Panc1 (cell line): Measurements from ENCODE around the gene CIB4. TPM values are rescaled to one million over a fixed set of nuclear protein-coding genes. Genes with fewer than 3 reads are reported as not detected.

Source experiments
- ATAC-seq: fragments of 200-7000 bp; cut with Tn5 transposase; 2 replicates; pipeline ENCODE4 v1.9.1; 2020; ENCODE audit warnings: mild to moderate bottlenecking, moderate library complexity
- BruUV-seq: library from RNA; stranded (reverse); fragments of 400-500 nt; replicated peaks from 2 replicates; lab custom pipeline; 2021; lab: Mats Ljungman, UMichigan
- CTCF ChIA-PET: fragments of 300-600 bp; sonication (Branson Sonifier 250); formaldehyde crosslinking; loops from one replicate; lab custom pipeline; 2022; ENCODE audit warnings: antibody characterized with exemption; lab: Charles Lee
- POLR2A ChIA-PET: fragments of 300-600 bp; sonication (Branson Sonifier 250); formaldehyde crosslinking; loops from one replicate; lab custom pipeline; 2022; ENCODE audit warnings: antibody characterized with exemption; lab: Charles Lee
- DNase-seq: peaks from one replicate; pipeline ENCODE4 v3.0.0-alpha.2; 2010; ENCODE audit warnings: low read depth, low spot score
- H3K27ac ChIP-seq: 2 replicates; pipeline ENCODE4 v1.5.1; 2011; ENCODE audit warnings: mild to moderate bottlenecking, low read length, inconsistent platforms
- H3K27me3 ChIP-seq: fragments of 200-500 bp; sonication (Bioruptor generic); 2 replicates; pipeline ENCODE4 v1.6.0; 2014; ENCODE audit warnings: low read length, inconsistent platforms; ENCODE audit not compliant: control insufficient read depth, insufficient read depth
- H3K36me3 ChIP-seq: fragments of 200-500 bp; sonication (Bioruptor generic); 2 replicates; pipeline ENCODE4 v1.5.1; 2014; ENCODE audit warnings: inconsistent platforms, mild to moderate bottlenecking, low read length, moderate library complexity; ENCODE audit not compliant: control insufficient read depth, insufficient read depth
- H3K4me1 ChIP-seq: 2 replicates; pipeline ENCODE4 v1.5.1; 2011; ENCODE audit warnings: inconsistent platforms, mild to moderate bottlenecking, low read length, moderate library complexity; ENCODE audit not compliant: control insufficient read depth, insufficient read depth
- H3K4me3 ChIP-seq, 2 experiments: 2 replicates each; pipeline ENCODE4 v1.5.1; 2011 to 2012; ENCODE audit warnings: low read depth in 2 of 2, low read length in 2 of 2, mild to moderate bottlenecking in 2 of 2, inconsistent platforms in 1 of 2, moderate library complexity in 1 of 2
- H3K9me3 ChIP-seq: fragments of 200-500 bp; sonication (Bioruptor generic); 2 replicates; pipeline ENCODE4 v1.5.1; 2014; ENCODE audit warnings: low read depth, mild to moderate bottlenecking, inconsistent platforms, low read length, moderate library complexity; ENCODE audit not compliant: control insufficient read depth, insufficient read depth
- POLR2AphosphoS5 ChIP-seq: IDR thresholded peaks from 2 replicates; pipeline ENCODE4 v1.6.1; 2012; ENCODE audit warnings: mild to moderate bottlenecking, low read depth, low read length, moderate library complexity
- SIN3A ChIP-seq: IDR thresholded peaks from 2 replicates; pipeline ENCODE4 v1.6.1; 2012; ENCODE audit warnings: low read depth, mild to moderate bottlenecking, low read length, moderate library complexity, borderline replicate concordance; ENCODE audit not compliant: insufficient read depth
- TCF7L2 ChIP-seq: IDR thresholded peaks from 2 replicates; pipeline ENCODE4 v1.6.1; 2011; ENCODE audit warnings: mild to moderate bottlenecking, low read depth, low read length, inconsistent platforms
- in situ Hi-C: cut with HindIII; loops from 2 replicates; pipeline ENCODE4 v1.10.0; 2016; ENCODE audit warnings: low sequenced_read_pairs, low pct_unique_long_range_greater_than_20kb
- intact Hi-C: fragments of 100-400 bp; cut with micrococcal nuclease; formaldehyde crosslinking; loops from one replicate; pipeline ENCODE4 v1.10.0; 2022; ENCODE audit not compliant: unreplicated experiment
- total RNA-seq: library from RNA; stranded (reverse); gene quantifications from one replicate; pipeline ENCODE4 v1.2.1, GENCODE V29; 2021; ENCODE audit not compliant: unreplicated experiment
- TF ChIP-seq, protein P1 (sequence below): fragments of 450-650 bp; IDR thresholded peaks from 2 replicates; pipeline ENCODE4 v1.5.1; 2017; ENCODE audit warnings: mild to moderate bottlenecking
- TF ChIP-seq, protein P2 (sequence below), 2 experiments: IDR thresholded peaks; 2 replicates each; pipeline ENCODE4 v1.6.1; 2011 to 2012; ENCODE audit warnings: low read depth in 2 of 2, control low read depth in 1 of 2, low read length in 1 of 2, mild to moderate bottlenecking in 1 of 2, moderate library complexity in 1 of 2; ENCODE audit not compliant: insufficient read depth in 1 of 2

Gene CIB4
- total RNA-seq, 1 experiment from 2014 or later = 0.33 TPM

DNA sequence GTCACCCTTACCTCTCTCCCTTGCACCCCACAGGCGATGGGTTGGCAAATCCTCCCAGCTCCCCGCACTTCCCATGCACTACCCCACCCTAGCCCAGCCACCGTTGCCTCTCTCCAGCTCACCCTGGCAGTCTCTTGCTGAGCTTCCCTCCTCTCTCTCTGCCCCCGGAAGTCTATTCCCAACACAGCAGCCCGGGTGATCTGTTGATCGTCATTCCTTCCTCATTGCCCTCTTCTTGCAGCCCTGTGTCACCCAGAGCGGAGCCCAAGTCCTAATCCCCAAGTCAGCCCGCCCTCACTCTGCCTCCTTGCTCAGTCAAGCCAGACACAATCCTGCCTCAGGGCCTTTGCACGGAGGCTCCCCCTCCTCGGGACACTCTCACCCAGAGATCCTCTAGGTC is 55.2 kb downstream of the CIB4 start:
- ChIA-PET POLR2A (no interaction called here), CTCF (no interaction called here)
- in situ Hi-C loops = no loop called here
- H3K9me3 ChIP-seq = no peaks in the 10 kb centered on the region
- ATAC-seq = no peak
- no peak overlapping the region for H3K4me3 ChIP-seq
- no peaks in the 10 kb centered on the region for H3K4me1 ChIP-seq
- H3K27me3 ChIP-seq = peaks cover 16% of the 10 kb centered on the region
- DNase-seq = no peak
- no peak overlapping the region for H3K27ac ChIP-seq
- TF ChIP-seq, protein P1, sequence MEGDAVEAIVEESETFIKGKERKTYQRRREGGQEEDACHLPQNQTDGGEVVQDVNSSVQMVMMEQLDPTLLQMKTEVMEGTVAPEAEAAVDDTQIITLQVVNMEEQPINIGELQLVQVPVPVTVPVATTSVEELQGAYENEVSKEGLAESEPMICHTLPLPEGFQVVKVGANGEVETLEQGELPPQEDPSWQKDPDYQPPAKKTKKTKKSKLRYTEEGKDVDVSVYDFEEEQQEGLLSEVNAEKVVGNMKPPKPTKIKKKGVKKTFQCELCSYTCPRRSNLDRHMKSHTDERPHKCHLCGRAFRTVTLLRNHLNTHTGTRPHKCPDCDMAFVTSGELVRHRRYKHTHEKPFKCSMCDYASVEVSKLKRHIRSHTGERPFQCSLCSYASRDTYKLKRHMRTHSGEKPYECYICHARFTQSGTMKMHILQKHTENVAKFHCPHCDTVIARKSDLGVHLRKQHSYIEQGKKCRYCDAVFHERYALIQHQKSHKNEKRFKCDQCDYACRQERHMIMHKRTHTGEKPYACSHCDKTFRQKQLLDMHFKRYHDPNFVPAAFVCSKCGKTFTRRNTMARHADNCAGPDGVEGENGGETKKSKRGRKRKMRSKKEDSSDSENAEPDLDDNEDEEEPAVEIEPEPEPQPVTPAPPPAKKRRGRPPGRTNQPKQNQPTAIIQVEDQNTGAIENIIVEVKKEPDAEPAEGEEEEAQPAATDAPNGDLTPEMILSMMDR = no peak
- no peak for TF ChIP-seq POLR2AphosphoS5
- TF ChIP-seq, protein P2, sequence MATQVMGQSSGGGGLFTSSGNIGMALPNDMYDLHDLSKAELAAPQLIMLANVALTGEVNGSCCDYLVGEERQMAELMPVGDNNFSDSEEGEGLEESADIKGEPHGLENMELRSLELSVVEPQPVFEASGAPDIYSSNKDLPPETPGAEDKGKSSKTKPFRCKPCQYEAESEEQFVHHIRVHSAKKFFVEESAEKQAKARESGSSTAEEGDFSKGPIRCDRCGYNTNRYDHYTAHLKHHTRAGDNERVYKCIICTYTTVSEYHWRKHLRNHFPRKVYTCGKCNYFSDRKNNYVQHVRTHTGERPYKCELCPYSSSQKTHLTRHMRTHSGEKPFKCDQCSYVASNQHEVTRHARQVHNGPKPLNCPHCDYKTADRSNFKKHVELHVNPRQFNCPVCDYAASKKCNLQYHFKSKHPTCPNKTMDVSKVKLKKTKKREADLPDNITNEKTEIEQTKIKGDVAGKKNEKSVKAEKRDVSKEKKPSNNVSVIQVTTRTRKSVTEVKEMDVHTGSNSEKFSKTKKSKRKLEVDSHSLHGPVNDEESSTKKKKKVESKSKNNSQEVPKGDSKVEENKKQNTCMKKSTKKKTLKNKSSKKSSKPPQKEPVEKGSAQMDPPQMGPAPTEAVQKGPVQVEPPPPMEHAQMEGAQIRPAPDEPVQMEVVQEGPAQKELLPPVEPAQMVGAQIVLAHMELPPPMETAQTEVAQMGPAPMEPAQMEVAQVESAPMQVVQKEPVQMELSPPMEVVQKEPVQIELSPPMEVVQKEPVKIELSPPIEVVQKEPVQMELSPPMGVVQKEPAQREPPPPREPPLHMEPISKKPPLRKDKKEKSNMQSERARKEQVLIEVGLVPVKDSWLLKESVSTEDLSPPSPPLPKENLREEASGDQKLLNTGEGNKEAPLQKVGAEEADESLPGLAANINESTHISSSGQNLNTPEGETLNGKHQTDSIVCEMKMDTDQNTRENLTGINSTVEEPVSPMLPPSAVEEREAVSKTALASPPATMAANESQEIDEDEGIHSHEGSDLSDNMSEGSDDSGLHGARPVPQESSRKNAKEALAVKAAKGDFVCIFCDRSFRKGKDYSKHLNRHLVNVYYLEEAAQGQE (IDR thresholded peaks at IDR 0.05; ENCODE audit: insufficient read depth in 1 of 2, low read depth in 2 of 2, low read length in 1 of 2) = no peak
- no peak for TF ChIP-seq SIN3A
- TF ChIP-seq TCF7L2 = no peak
- no peaks in the 10 kb centered on the region for H3K36me3 ChIP-seq
- BruUV-seq = no TSS peak
- intact Hi-C loops = no loop called here

DNA sequence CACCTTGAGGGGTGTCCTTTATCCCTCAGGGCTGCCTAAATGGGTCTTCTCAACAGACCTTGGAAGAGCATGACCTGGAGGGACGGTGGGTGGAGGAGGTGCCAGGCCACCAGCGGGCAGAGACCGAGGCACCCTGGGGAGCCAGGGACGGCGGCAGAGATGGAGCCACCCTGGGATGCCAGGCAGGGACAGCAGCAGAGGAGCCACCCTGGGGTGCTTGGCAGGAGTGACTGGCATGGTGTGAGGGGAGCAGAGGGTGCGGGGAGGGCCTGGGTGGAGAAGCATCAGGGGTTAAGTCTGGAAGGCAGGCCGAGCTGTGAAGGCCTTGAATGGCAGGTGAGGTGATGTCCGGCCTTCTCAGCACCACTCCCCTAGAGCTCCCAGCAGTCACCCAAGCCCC is 56.1 kb downstream of the CIB4 start:
- Histone ChIP-seq H3K27ac (no peak overlapping the region), H3K36me3 (no peaks in the 10 kb centered on the region), H3K4me3 (no peak overlapping the region), H3K9me3 (no peaks in the 10 kb centered on the region), H3K27me3 (peaks cover 13% of the 10 kb centered on the region), H3K4me1 (no peaks in the 10 kb centered on the region)
- ChIA-PET POLR2A (no interaction called here), CTCF (no interaction called here)
- in situ Hi-C loops (no loop called here), intact Hi-C loops (no loop called here)
- DNase-seq (no peak), ATAC-seq (no peak)
- no peak for TF ChIP-seq SIN3A
- BruUV-seq = no TSS peak

DNA sequence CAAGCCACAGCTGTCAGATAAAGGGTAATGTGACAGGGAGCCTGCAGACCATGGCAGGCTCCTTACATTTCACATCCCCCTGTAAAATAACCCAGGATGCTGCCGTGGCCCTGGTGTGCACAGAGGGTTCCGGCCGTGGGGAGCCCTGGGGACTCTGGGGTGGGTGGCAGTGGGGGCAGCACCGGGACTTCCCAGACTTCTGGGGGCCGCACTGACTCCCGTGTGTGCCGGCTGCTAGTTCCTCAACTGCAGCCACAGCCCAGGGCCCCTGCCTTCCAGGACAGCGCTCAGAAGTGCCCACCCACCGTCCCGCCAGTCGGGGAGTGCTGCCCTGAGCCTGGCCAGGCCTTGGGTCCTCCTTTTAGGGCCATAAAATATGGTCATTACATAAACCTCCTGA is 56.5 kb downstream of the CIB4 start:
- BruUV-seq = no TSS peak
- ChIA-PET POLR2A (no interaction called here), CTCF (no interaction called here)

More for the DNA sequence above, 56.5 kb downstream of the CIB4 start:
- no peak for DNase-seq
- no peak overlapping the region for H3K4me3 ChIP-seq
- in situ Hi-C loops (no loop called here), intact Hi-C loops (no loop called here)
- no peaks in the 10 kb centered on the region for H3K36me3 ChIP-seq
- H3K27me3 ChIP-seq = peaks cover 13% of the 10 kb centered on the region
- TF ChIP-seq, protein P1 = no peak
- TF ChIP-seq, protein P2 (IDR thresholded peaks at IDR 0.05; ENCODE audit: insufficient read depth in 1 of 2, low read depth in 2 of 2, low read length in 1 of 2) = no peak
- no peak for TF ChIP-seq SIN3A
- no peak for TF ChIP-seq TCF7L2
- TF ChIP-seq POLR2AphosphoS5 = no peak
- no peaks in the 10 kb centered on the region for H3K4me1 ChIP-seq
- no peak for ATAC-seq
- H3K27ac ChIP-seq = no peak overlapping the region
- H3K9me3 ChIP-seq = no peaks in the 10 kb centered on the region
